ENCODE measurements around the gene KCTD13.
"Not testable (repeated sequence)": the region's sequence is repeated elsewhere in the genome, so short reads cannot be mapped to it uniquely, and the experiment has no call there.

The KCTD13 gene

DNA sequence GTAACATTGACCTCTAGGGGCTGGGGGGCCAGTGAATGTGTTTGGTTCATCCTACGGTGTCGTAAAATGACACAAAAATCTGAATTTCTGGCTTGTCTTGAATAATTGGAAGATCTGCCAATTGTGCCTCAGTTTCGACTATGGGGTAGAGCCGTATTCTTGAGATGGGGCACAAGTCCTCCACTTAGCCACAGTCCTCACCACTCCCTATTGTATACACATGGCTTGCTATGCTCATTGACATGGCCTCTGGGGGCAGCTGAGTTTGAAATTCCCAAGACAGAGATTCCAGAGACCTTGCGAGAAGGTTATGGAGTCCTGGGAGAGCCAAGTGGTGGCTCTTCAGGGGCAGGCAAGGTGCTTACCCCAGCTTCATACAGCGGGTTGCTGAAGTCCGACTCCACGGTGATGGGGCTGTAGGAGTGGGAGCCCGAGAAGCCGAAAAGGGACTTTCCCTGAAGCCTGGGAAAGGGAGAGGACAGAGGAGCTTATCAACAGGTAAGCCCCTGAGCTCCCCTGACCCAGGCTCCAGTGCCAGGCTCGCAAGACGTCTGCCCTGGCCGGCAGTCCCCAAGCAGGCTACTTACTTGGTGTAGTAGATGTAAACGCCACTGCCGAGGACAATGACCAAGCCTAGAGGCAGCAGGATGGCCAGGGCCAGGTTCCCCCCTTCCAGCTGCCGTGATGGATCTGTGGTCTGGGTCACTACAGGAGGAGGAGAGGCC lies 54.0 kb downstream of the KCTD13 start:
- no peaks in the 10 kb centered on the region for H3K27me3 ChIP-seq (ENCODE audit: insufficient read depth, low read length, poor library complexity)
- ATAC-seq (ENCODE audit: insufficient read depth, low read depth) (no peak), DNase-seq (no peak)
- H3K4me3 ChIP-seq (ENCODE audit: low read depth in 1 of 2, low read length in 2 of 2), result no peak overlapping the region
- H3K9me3 ChIP-seq (ENCODE audit: insufficient read depth, low read length, severe bottlenecking), result no peaks in the 10 kb centered on the region
- H4K20me1 ChIP-seq (ENCODE audit: insufficient read depth, low read length), result no peaks in the 10 kb centered on the region
- H2AFZ ChIP-seq (ENCODE audit: low read depth, low read length), result no peak overlapping the region
- H3K4me1 ChIP-seq (ENCODE audit: insufficient read depth, low read length), result peaks cover 6% of the 10 kb centered on the region
- no peak overlapping the region for H3K27ac ChIP-seq (ENCODE audit: low read length)
- no peaks in the 10 kb centered on the region for H3K79me2 ChIP-seq (ENCODE audit: insufficient read depth, low read length)
- H3K36me3 ChIP-seq (ENCODE audit: insufficient read depth, low read length), result no peaks in the 10 kb centered on the region
- H3K9ac ChIP-seq (ENCODE audit: low read depth, low read length), result no peak overlapping the region
- H3K4me2 ChIP-seq (ENCODE audit: insufficient read depth, low read length), result no peak overlapping the region
- no peak for TF ChIP-seq EZH2 (IDR thresholded peaks at IDR 0.05; ENCODE audit: borderline replicate concordance, low read depth, low read length, severe bottlenecking)
- TF ChIP-seq, protein P1, sequence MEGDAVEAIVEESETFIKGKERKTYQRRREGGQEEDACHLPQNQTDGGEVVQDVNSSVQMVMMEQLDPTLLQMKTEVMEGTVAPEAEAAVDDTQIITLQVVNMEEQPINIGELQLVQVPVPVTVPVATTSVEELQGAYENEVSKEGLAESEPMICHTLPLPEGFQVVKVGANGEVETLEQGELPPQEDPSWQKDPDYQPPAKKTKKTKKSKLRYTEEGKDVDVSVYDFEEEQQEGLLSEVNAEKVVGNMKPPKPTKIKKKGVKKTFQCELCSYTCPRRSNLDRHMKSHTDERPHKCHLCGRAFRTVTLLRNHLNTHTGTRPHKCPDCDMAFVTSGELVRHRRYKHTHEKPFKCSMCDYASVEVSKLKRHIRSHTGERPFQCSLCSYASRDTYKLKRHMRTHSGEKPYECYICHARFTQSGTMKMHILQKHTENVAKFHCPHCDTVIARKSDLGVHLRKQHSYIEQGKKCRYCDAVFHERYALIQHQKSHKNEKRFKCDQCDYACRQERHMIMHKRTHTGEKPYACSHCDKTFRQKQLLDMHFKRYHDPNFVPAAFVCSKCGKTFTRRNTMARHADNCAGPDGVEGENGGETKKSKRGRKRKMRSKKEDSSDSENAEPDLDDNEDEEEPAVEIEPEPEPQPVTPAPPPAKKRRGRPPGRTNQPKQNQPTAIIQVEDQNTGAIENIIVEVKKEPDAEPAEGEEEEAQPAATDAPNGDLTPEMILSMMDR (IDR thresholded peaks at IDR 0.05; ENCODE audit: borderline replicate concordance, extremely low read depth, low read length, poor library complexity, severe bottlenecking), result no peak

DNA sequence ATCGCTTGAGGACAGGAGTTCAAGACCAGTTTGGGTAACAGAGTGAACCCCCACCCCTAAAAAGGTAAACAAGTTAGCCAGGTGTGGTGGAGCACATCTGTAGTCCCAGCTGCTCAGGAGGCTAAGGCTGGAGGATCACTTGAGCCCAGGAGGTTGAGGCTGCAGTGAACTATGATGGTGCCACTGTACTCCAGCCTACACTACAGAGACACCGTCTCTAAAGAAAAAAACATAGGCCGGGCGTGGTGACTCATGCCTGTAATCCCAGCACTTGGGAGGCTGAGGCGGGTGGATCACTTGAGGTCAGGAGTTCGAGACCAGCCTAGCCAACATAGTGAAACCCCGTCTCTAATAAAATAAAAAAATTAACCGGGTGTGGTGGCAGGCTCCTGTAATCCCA lies 57.0 kb downstream of the KCTD13 start:
- H3K79me2 ChIP-seq (ENCODE audit: insufficient read depth, low read length); H3K27me3 ChIP-seq (ENCODE audit: insufficient read depth, low read length, poor library complexity); H3K36me3 ChIP-seq (ENCODE audit: insufficient read depth, low read length); H3K9me3 ChIP-seq (ENCODE audit: insufficient read depth, low read length, severe bottlenecking); H2AFZ ChIP-seq (ENCODE audit: low read depth, low read length); H3K27ac ChIP-seq (ENCODE audit: low read length); DNase-seq; H4K20me1 ChIP-seq (ENCODE audit: insufficient read depth, low read length); H3K4me3 ChIP-seq (ENCODE audit: low read depth in 1 of 2, low read length in 2 of 2); H3K9ac ChIP-seq (ENCODE audit: low read depth, low read length); ATAC-seq (ENCODE audit: insufficient read depth, low read depth); H3K4me2 ChIP-seq (ENCODE audit: insufficient read depth, low read length); H3K4me1 ChIP-seq (ENCODE audit: insufficient read depth, low read length): not testable (repeated sequence)

DNA sequence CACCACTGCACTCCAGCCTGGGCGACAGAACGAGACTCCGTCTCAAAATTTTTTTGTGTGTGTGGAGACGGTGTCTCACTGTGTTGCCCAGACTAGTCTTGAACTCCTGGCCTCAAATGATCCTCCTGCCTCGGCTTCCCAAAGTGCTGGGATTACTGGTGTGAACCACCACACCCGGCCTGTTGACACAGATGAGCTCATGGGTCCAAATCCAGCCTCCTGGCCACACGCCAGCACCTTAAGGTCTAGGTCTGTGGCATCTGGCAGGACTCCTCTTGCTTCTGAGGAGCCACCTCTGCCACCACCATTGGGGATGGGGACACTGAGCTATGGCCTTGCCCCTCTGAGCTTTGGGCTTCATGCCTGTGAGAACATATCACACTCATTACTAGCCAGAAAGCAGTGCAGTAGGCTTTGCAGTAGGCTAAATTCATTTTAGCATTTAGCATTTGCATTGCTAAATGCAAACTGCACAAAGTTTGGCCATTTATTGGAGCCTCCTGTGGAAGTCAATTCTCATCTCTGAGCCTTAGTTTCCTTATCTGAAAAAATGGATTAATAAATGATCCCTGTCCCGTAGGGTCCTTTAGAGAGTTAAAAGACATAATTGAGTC lies 57.5 kb downstream of the KCTD13 start:
- no peak overlapping the region for H3K4me2 ChIP-seq (ENCODE audit: insufficient read depth, low read length)
- no peak for TF ChIP-seq EZH2 (IDR thresholded peaks at IDR 0.05; ENCODE audit: borderline replicate concordance, low read depth, low read length, severe bottlenecking)
- TF ChIP-seq, protein P1 (IDR thresholded peaks at IDR 0.05; ENCODE audit: borderline replicate concordance, extremely low read depth, low read length, poor library complexity, severe bottlenecking), result no peak
- H3K9me3 ChIP-seq (ENCODE audit: insufficient read depth, low read length, severe bottlenecking), result no peaks in the 10 kb centered on the region
- no peak for ATAC-seq (ENCODE audit: insufficient read depth, low read depth)
- H3K27ac ChIP-seq (ENCODE audit: low read length), result no peak overlapping the region
- H3K4me1 ChIP-seq (ENCODE audit: insufficient read depth, low read length), result peaks cover 15% of the 10 kb centered on the region
- no peak for DNase-seq
- no peak overlapping the region for H3K4me3 ChIP-seq (ENCODE audit: low read depth in 1 of 2, low read length in 2 of 2)
- H3K36me3 ChIP-seq (ENCODE audit: insufficient read depth, low read length), result no peaks in the 10 kb centered on the region
- no peaks in the 10 kb centered on the region for H3K27me3 ChIP-seq (ENCODE audit: insufficient read depth, low read length, poor library complexity)
- no peak overlapping the region for H3K9ac ChIP-seq (ENCODE audit: low read depth, low read length)
- no peaks in the 10 kb centered on the region for H3K79me2 ChIP-seq (ENCODE audit: insufficient read depth, low read length)
- no peaks in the 10 kb centered on the region for H4K20me1 ChIP-seq (ENCODE audit: insufficient read depth, low read length)
- H2AFZ ChIP-seq (ENCODE audit: low read depth, low read length), result no peak overlapping the region

DNA sequence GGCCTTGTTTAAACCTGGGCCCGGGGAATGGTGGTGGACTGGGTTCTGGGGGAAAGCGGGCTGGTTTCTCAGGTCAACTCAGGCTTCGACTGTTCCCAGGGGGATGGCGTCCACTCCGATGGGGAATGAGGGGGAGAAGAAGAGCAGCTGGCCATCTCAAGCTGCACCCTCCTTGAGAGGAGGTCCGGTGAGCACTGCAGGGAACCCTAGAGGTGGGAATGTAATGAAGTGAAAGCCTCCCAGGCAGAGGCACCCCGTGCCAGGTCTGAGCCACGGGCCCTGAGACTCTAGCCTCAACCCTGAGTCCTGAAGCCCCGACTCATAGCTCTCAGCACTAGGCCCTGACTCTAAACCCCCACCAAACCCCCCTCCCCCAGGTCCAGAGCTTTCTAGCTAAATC lies 61.8 kb downstream of the KCTD13 start:
- peak overlapping the region; percentile 79 for H3K9ac ChIP-seq (ENCODE audit: low read depth, low read length)
- TF ChIP-seq, protein P1 (IDR thresholded peaks at IDR 0.05; ENCODE audit: borderline replicate concordance, extremely low read depth, low read length, poor library complexity, severe bottlenecking), result no peak
- TF ChIP-seq EZH2 (IDR thresholded peaks at IDR 0.05; ENCODE audit: borderline replicate concordance, low read depth, low read length, severe bottlenecking), result no peak
- peak overlapping the region in 1 of 2 experiments; percentile 84; a peak in 2 of 4 replicates for H3K4me3 ChIP-seq (ENCODE audit: low read depth in 1 of 2, low read length in 2 of 2)
- DNase-seq (no peak), ATAC-seq (ENCODE audit: insufficient read depth, low read depth) (no peak)
- peak overlapping the region; percentile 33; the same call in 1 of the 2 replicates for H3K27ac ChIP-seq (ENCODE audit: low read length)
- H3K36me3 ChIP-seq (ENCODE audit: insufficient read depth, low read length), result peaks cover 20% of the 10 kb centered on the region
- H3K9me3 ChIP-seq (ENCODE audit: insufficient read depth, low read length, severe bottlenecking), result no peaks in the 10 kb centered on the region
- H2AFZ ChIP-seq (ENCODE audit: low read depth, low read length), result no peak overlapping the region
- peak overlapping the region; percentile 94 for H3K4me2 ChIP-seq (ENCODE audit: insufficient read depth, low read length)
- peaks cover 24% of the 10 kb centered on the region for H3K79me2 ChIP-seq (ENCODE audit: insufficient read depth, low read length)
- H3K27me3 ChIP-seq (ENCODE audit: insufficient read depth, low read length, poor library complexity), result no peaks in the 10 kb centered on the region
- no peaks in the 10 kb centered on the region for H4K20me1 ChIP-seq (ENCODE audit: insufficient read depth, low read length)
- peaks cover 35% of the 10 kb centered on the region for H3K4me1 ChIP-seq (ENCODE audit: insufficient read depth, low read length)

All from DND-41 (cell line).